Ishikawa (cell line): ENCODE measurements around the gene RAB6B.

ENCODE experiments used
- CEBPB ChIP-seq: IDR thresholded peaks from 2 replicates; pipeline ENCODE4 v1.6.1; 2012
- CREB1 ChIP-seq: IDR thresholded peaks from 2 replicates; pipeline ENCODE4 v1.6.1; 2012; ENCODE audit warnings: low read depth
- EGR1 ChIP-seq: IDR thresholded peaks from 2 replicates; pipeline ENCODE4 v1.6.1; 2012
- EP300 ChIP-seq: IDR thresholded peaks from 2 replicates; pipeline ENCODE4 v1.6.1; 2012; ENCODE audit warnings: borderline replicate concordance
- FOXM1 ChIP-seq: IDR thresholded peaks from 2 replicates; pipeline ENCODE4 v1.6.1; 2012; ENCODE audit warnings: low read depth, borderline replicate concordance
- NFIC ChIP-seq: IDR thresholded peaks from 2 replicates; pipeline ENCODE4 v1.6.1; 2012
- RAD21 ChIP-seq: IDR thresholded peaks from 2 replicates; pipeline ENCODE4 v1.6.1; 2012; ENCODE audit warnings: low read depth
- TAF1 ChIP-seq: IDR thresholded peaks from 2 replicates; pipeline ENCODE4 v1.6.1; 2012; ENCODE audit warnings: low read depth, mild to moderate bottlenecking
- TCF12 ChIP-seq: IDR thresholded peaks from 2 replicates; pipeline ENCODE4 v1.6.1; 2012; ENCODE audit warnings: low read depth
- TEAD4 ChIP-seq: IDR thresholded peaks from 2 replicates; pipeline ENCODE4 v1.6.1; 2012
- YY1 ChIP-seq: IDR thresholded peaks from 2 replicates; pipeline ENCODE4 v1.6.1; 2012; ENCODE audit warnings: low read depth
- ZBTB7A ChIP-seq: IDR thresholded peaks from 2 replicates; pipeline ENCODE4 v1.6.1; 2012; ENCODE audit warnings: low read depth
- TF ChIP-seq, protein P1 (sequence below): IDR thresholded peaks from 2 replicates; pipeline ENCODE4 v1.6.1; 2012
- TF ChIP-seq, protein P2 (sequence below): IDR thresholded peaks from 2 replicates; pipeline ENCODE4 v1.6.1; 2012
- TF ChIP-seq, protein P3 (sequence below): IDR thresholded peaks from 2 replicates; pipeline ENCODE4 v1.6.1; 2012; ENCODE audit warnings: low read depth, mild to moderate bottlenecking

The RAB6B gene

DNA sequence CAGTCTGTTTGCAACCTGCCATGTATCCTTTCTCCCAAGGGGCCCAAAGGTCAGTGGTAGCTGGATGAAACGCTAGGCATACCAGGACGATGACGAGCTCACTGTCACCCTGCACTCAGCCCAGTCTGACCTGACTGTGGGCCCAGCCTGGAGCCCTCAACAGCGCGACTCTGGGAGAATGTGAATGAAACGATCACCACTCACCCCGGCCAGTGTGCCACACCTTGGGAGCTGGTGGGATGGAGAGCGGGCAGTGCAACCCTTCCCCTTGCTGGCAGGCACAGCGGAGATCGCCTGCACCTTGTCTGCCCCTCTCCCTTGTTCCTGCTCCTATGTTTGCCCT, 62.9 kb downstream of the RAB6B start:
- TF ChIP-seq, protein P1, sequence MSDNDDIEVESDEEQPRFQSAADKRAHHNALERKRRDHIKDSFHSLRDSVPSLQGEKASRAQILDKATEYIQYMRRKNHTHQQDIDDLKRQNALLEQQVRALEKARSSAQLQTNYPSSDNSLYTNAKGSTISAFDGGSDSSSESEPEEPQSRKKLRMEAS = no peak
- TF ChIP-seq YY1 (no peak), EP300 (no peak), TCF12 (no peak), EGR1 (no peak), NFIC (no peak), TAF1 (no peak)
- TF ChIP-seq, protein P2, sequence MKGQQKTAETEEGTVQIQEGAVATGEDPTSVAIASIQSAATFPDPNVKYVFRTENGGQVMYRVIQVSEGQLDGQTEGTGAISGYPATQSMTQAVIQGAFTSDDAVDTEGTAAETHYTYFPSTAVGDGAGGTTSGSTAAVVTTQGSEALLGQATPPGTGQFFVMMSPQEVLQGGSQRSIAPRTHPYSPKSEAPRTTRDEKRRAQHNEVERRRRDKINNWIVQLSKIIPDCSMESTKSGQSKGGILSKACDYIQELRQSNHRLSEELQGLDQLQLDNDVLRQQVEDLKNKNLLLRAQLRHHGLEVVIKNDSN = no peak
- TF ChIP-seq, protein P3, sequence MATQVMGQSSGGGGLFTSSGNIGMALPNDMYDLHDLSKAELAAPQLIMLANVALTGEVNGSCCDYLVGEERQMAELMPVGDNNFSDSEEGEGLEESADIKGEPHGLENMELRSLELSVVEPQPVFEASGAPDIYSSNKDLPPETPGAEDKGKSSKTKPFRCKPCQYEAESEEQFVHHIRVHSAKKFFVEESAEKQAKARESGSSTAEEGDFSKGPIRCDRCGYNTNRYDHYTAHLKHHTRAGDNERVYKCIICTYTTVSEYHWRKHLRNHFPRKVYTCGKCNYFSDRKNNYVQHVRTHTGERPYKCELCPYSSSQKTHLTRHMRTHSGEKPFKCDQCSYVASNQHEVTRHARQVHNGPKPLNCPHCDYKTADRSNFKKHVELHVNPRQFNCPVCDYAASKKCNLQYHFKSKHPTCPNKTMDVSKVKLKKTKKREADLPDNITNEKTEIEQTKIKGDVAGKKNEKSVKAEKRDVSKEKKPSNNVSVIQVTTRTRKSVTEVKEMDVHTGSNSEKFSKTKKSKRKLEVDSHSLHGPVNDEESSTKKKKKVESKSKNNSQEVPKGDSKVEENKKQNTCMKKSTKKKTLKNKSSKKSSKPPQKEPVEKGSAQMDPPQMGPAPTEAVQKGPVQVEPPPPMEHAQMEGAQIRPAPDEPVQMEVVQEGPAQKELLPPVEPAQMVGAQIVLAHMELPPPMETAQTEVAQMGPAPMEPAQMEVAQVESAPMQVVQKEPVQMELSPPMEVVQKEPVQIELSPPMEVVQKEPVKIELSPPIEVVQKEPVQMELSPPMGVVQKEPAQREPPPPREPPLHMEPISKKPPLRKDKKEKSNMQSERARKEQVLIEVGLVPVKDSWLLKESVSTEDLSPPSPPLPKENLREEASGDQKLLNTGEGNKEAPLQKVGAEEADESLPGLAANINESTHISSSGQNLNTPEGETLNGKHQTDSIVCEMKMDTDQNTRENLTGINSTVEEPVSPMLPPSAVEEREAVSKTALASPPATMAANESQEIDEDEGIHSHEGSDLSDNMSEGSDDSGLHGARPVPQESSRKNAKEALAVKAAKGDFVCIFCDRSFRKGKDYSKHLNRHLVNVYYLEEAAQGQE = no peak

DNA sequence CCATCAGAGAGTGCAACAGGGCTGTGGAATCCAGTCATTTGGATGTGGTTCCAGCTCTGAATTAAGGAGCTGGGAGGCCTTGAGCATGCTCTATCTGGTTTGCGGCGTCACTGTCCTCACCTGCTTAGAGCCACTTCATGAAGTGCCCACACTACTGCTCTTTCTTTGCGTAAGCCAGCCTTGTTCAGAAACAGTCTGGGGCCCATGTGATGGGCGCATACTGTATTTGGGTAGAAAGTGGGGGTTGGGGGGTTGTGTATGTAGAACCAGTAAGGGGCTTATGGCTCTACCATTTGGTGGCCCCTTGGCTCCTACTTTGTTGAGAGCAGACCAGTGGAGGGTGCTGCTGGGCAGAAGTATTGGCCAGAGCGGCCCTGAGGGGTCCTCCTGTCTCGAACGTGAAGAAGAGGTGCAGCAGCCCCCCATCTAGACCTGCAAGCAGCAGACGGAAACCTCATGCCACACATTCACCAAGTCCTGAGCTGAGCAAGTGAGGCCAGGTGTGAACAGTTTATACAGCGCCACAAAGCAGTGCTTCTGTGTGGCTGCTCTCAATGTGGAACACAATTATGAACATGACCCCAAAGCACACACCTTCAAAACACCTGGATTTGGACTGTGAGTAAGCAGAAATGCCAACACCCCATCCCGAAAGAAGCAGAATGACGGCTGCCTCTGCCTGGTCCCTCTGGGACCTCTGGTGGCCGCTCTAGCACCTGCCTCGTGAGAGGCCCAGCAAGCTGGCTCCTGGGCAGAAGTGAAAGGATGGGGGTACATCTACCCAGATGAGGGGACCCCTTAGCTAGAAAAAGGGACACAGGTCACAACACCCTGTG, 63.5 kb downstream of the RAB6B start:
- TF ChIP-seq CREB1 (no peak), TAF1 (no peak), ZBTB7A (no peak), RAD21 (peak; percentile 25; the same call in 1 of the 2 replicates)

DNA sequence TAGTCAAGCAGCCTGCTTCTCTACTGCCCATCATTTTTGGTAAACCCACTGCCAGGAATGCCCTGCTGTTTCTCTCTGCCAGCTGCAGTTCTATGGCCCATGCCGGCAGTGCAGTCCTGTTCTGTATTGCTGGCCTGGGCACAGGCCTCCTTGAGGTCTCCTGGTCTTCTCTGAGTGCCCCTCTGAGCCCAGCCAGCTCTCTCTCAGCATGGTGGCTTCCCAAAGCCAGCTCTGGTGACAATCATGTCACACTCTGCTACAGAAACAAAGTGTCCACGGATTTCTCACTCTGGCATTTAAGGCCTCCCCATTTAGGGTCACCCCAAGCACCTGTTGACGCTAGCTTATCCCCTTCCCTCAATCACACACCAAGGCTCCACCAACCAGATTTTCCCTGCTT, 65.6 kb downstream of the RAB6B start:
- TF ChIP-seq ZBTB7A = no peak
- TF ChIP-seq CREB1 = no peak
- TF ChIP-seq CEBPB = no peak
- no peak for TF ChIP-seq TEAD4
- TF ChIP-seq NFIC = no peak
- TF ChIP-seq, protein P3 = no peak
- TF ChIP-seq TCF12 = no peak
- no peak for TF ChIP-seq RAD21

DNA sequence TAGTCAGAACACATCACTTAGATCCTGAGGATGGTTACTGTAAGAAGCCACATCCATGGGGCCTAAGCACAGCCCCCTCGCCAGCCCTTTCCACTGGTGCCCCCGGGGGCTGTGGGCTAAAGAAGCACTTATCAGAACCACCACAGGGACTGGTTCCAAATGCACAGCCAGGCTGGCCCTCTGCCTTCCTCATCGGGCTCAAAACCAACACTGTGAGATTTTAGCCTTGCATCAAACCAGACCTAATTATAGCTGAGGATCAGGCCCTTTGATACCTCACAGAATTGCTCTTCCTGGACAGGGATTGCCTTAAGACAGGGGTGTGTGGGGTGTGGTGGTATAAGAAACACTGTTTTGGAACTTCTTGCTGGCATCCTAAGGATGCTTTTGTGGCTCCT, 66.4 kb downstream of the RAB6B start:
- no peak for TF ChIP-seq TAF1
- TF ChIP-seq EGR1 = no peak
- TF ChIP-seq CEBPB = no peak
- TF ChIP-seq, protein P2 = no peak
- no peak for TF ChIP-seq TCF12
- no peak for TF ChIP-seq CREB1
- TF ChIP-seq, protein P3 = no peak
- no peak for TF ChIP-seq EP300
- no peak for TF ChIP-seq FOXM1
- no peak for TF ChIP-seq ZBTB7A
- no peak for TF ChIP-seq NFIC
- no peak for TF ChIP-seq YY1
- TF ChIP-seq TEAD4 = no peak
- no peak for TF ChIP-seq RAD21
- TF ChIP-seq, protein P1 = no peak

DNA sequence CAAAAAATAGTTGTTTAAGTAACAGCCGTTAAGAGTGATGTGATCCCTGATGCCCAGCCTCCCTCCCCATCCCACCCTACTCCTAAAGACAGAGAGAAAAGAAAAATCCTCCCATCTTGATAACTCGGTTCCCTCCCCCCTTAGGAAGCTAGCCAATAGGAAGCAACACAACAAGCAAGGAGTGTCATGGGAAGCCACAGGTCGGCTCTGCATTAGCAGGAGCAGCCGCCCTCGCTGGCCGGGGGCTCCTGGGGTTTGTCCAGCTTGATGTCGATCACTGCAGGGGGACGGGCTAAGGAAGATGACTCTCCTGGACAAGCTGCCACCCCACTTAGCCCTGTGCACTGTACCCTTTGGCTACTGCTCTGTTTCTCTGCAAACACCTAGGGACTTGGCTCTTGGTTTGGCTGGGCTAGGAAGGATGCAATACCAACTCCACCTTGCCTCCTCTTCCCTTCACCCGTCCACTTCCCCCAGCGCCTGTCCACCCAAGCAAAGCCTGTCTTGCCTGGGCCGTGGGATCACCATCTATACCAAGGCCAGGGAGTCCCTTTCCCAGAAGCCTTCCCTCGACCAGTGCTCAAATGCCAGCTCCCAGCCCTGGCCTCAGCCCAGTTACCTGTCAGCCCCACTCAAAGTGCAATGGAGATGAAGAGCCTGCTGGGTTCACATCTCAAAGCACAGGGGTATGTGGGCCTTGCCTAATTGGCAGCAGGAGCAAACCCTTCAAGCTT, 66.9 kb downstream of the RAB6B start:
- no peak for TF ChIP-seq TAF1
- TF ChIP-seq YY1 = no peak
- TF ChIP-seq FOXM1 = no peak
- no peak for TF ChIP-seq CREB1
